HG03354 (cell line): ENCODE measurements around the gene GP1BA.

Source experiments
- ATAC-seq: cut with Tn5 transposase; IDR thresholded peaks from one replicate; pipeline ENCODE4 v1.9.1; 2021; ENCODE audit warnings: mild to moderate bottlenecking; ENCODE audit not compliant: unreplicated experiment, poor library complexity, severe bottlenecking

The GP1BA gene

GRCh38 chr17:4934173-4934979 lies 2.3 kb downstream of the GP1BA start:
- ATAC-seq = no peak

GRCh38 chr17:4935650-4936049 lies 3.6 kb downstream of the GP1BA start:
- ATAC-seq = no peak

- ATAC-seq = no peak
Measured at GRCh38 chr17:4936436-4936835, 4.4 kb downstream of the GP1BA start.

GRCh38 chr17:4937553-4937952 lies 5.5 kb downstream of the GP1BA start:
- ATAC-seq = no peak

- no peak for ATAC-seq
Measured at GRCh38 chr17:4938069-4938491, 6.0 kb downstream of the GP1BA start.

- no peak for ATAC-seq
Measured at GRCh38 chr17:4938688-4939545, 6.8 kb downstream of the GP1BA start.

- ATAC-seq = peak; percentile 14
Measured at GRCh38 chr17:4939546-4939795, 7.4 kb downstream of the GP1BA start.

GRCh38 chr17:4939796-4940554 lies 7.9 kb downstream of the GP1BA start, which contains the start of the genes RNF167 and SLC25A11:
RNF167 (plus strand) TSS chr17:4940268; CDS start chr17:4940910, 642 bp downstream.
SLC25A11 (minus strand) TSS chr17:4940046; CDS start chr17:4939910, 136 bp downstream.
- ATAC-seq = peak; percentile 77

- ATAC-seq = no peak
Measured at GRCh38 chr17:4940555-4941318, 8.7 kb downstream of the GP1BA start.

- no peak for ATAC-seq
Measured at GRCh38 chr17:4941319-4941610, 9.2 kb downstream of the GP1BA start.

- ATAC-seq = no peak
Measured at GRCh38 chr17:4942760-4943508, 10.9 kb downstream of the GP1BA start.

GRCh38 chr17:4944163-4944553 lies 12.1 kb downstream of the GP1BA start:
- no peak for ATAC-seq

- no peak for ATAC-seq
Measured at GRCh38 chr17:4944554-4945175, 12.6 kb downstream of the GP1BA start.

GRCh38 chr17:4945176-4945943 lies 13.3 kb downstream of the GP1BA start:
- peak; percentile 19 for ATAC-seq

- ATAC-seq = no peak
Measured at GRCh38 chr17:4945944-4946280, 13.8 kb downstream of the GP1BA start.

GRCh38 chr17:4946312-4946976 lies 14.4 kb downstream of the GP1BA start:
- ATAC-seq = no peak

- no peak for ATAC-seq
Measured at GRCh38 chr17:4947010-4947410, 14.9 kb downstream of the GP1BA start.
